ENCODE measurements around the gene KANK2.
A peak's percentile ranks its signal among the peaks of the same experiment; 100 is the strongest.
"Not testable (repeated sequence)": the region's sequence is repeated elsewhere in the genome, so short reads cannot be mapped to it uniquely, and the experiment has no call there.

KANK2 gene

DNA sequence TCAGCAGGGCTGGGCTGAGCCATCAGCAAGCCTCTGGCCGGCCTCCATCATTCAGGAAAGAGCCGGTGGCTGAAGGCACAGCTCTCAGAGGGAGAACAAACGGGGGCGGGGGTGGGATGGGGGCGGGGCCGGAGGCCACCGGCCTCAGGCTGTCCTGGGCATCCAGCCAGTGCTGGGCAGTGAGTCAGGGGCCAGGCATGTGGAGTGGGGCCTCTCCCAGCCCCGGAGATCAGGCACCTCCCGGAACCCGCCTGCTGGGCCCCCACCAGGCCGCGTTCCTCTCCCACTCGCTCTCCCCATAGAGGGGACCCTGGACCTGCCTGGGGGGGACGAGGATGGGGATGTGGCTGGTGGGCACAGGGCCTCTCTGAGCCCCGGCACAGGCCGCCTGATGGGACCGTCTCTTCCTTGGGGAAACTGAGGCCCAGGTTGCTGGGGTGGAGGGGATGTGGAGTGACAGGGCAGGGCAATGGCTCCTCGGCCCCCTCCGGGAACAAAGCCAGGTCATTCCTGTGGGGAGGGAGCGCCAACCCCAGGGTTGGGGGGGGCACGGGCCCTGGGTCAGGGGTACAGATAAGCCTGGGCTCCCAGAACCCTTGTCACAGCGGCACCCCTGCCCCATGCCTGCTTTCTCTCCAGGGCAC, 54.7 kb downstream of the KANK2 start:
- Histone ChIP-seq H3K36me3 (peaks cover 26% of the 10 kb centered on the region), H3K27me3 (no peaks in the 10 kb centered on the region), H3K4me3 (ENCODE audit: low read depth, low read length) (peak overlapping the region; percentile 43), H3K4me1 (peaks cover 22% of the 10 kb centered on the region), H3K9me3 (no peaks in the 10 kb centered on the region)
- DNase-seq, result peak; percentile 87
- TF ChIP-seq, protein P1, sequence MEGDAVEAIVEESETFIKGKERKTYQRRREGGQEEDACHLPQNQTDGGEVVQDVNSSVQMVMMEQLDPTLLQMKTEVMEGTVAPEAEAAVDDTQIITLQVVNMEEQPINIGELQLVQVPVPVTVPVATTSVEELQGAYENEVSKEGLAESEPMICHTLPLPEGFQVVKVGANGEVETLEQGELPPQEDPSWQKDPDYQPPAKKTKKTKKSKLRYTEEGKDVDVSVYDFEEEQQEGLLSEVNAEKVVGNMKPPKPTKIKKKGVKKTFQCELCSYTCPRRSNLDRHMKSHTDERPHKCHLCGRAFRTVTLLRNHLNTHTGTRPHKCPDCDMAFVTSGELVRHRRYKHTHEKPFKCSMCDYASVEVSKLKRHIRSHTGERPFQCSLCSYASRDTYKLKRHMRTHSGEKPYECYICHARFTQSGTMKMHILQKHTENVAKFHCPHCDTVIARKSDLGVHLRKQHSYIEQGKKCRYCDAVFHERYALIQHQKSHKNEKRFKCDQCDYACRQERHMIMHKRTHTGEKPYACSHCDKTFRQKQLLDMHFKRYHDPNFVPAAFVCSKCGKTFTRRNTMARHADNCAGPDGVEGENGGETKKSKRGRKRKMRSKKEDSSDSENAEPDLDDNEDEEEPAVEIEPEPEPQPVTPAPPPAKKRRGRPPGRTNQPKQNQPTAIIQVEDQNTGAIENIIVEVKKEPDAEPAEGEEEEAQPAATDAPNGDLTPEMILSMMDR (IDR thresholded peaks at IDR 0.05; ENCODE audit: low read depth, low read length), result no peak

GRCh38 chr19:11141937-11142527, 55.3 kb downstream of the KANK2 start:
- no peaks in the 10 kb centered on the region for H3K27me3 ChIP-seq
- H3K9me3 ChIP-seq, result no peaks in the 10 kb centered on the region
- TF ChIP-seq, protein P1 (IDR thresholded peaks at IDR 0.05; ENCODE audit: low read depth, low read length), result 0 out of 2 replicates have a peak, but pooled peaks have one; percentile 5
- H3K4me1 ChIP-seq, result peaks cover 22% of the 10 kb centered on the region
- no peak for DNase-seq
- peaks cover 20% of the 10 kb centered on the region for H3K36me3 ChIP-seq
- H3K4me3 ChIP-seq (ENCODE audit: low read depth, low read length), result peak overlapping the region; percentile 23

DNA sequence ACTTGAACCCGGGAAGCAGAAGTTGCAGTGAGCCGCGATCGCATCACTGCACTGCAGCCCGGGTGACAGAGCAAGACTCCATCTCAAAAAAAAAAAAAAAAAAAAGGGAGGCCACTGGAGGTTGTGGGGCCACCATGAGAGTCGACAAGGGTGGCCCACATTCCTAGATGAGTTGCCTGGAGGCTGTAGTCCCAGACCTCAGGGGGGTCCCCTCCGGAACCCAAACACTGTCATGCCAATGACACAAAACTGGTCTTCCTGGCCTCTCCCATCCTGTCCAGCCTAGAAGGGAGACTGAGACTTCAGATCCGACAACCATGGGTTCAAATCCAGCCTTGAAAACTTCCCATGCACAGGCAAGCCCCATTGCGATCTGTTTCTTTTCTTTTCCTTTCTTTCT, 56.4 kb downstream of the KANK2 start:
- peaks cover 13% of the 10 kb centered on the region for H3K36me3 ChIP-seq
- TF ChIP-seq, protein P1 (IDR thresholded peaks at IDR 0.05; ENCODE audit: low read depth, low read length), result no peak
- no peaks in the 10 kb centered on the region for H3K27me3 ChIP-seq
- no peak for DNase-seq
- no peaks in the 10 kb centered on the region for H3K9me3 ChIP-seq
- H3K4me3 ChIP-seq (ENCODE audit: low read depth, low read length), result no peak overlapping the region
- H3K4me1 ChIP-seq, result peaks cover 22% of the 10 kb centered on the region

DNA sequence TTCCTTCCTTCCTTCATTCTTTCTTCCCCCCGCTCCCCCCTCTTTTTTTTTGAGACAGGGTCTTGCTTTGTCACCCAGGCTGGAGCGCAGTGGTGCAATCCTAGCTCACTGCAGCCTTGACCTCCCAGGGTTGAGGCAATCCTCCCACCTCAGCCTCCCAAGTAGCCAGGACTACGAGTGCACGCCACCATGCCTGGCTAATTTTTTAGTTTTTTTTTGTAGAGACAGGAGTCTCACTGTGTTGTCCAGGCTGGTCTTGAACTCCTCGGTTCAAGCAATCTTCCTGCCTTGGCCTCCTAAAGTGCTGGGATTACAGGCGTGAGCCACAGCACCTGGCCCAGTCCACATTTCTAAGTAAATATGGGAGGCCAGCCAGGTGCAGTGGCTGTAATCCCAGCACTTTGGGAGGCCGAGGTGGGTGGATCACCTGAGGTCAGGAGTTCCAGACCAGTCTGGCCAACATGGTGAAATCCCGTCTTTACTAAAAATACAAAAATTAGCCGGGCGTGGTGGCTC, 57.3 kb downstream of the KANK2 start:
- not testable (repeated sequence) for H3K9me3 ChIP-seq; H3K27me3 ChIP-seq; H3K36me3 ChIP-seq; DNase-seq; H3K4me3 ChIP-seq (ENCODE audit: low read depth, low read length)
- peaks cover 22% of the 10 kb centered on the region for H3K4me1 ChIP-seq

GRCh38 chr19:11138601-11139300, 58.6 kb downstream of the KANK2 start:
- H3K27me3 ChIP-seq, result no peaks in the 10 kb centered on the region
- H3K4me1 ChIP-seq, result peaks cover 22% of the 10 kb centered on the region
- peak overlapping the region; percentile 26 for H3K4me3 ChIP-seq (ENCODE audit: low read depth, low read length)
- TF ChIP-seq, protein P1 (IDR thresholded peaks at IDR 0.05; ENCODE audit: low read depth, low read length), result no peak
- H3K9me3 ChIP-seq, result no peaks in the 10 kb centered on the region
- DNase-seq, result peak; percentile 90
- no peaks in the 10 kb centered on the region for H3K36me3 ChIP-seq

DNA sequence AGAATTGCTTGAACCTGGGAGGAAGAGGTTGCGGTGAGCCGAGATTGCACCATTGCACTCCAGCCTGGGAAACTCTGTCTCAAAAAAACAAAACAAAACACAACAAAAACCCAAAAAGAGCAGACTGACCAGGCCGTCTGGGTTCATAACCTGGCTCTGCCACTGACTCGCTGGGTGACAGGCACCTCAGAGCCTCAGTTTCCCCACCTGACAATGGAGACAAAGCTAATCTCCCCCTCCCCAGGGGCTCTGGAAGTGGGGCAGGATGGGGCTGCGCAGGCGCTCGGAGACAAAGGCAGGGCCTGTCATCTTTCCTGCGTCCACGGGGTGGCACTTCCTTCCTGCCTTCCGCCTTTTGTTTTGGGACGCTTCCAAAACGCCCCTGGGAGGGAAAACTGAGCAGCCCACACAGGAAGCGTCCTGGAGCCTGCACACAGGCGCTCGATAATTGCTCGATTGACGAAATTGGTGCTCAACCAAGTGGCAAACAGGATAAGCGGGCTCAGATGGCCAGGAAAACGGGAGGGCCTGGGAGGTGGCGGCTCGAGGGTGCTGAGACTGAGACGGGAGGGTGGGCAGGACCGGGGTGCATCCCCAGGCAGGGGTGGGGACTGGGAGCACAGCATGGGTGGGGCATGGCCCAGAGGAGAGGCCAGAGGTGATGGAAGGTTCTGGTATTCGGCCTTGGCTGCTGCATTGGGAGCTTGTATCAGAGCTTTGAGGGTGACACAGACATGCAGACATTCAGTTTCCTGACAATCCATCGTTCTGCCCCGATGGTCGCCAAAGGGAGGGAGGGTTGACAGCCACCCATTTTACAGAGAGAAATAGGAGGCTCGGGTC, 59.6 kb downstream of the KANK2 start:
- peak; percentile 93 for DNase-seq
- peaks cover 17% of the 10 kb centered on the region for H3K4me1 ChIP-seq

More for the DNA sequence above, 59.6 kb downstream of the KANK2 start:
- TF ChIP-seq, protein P1 (IDR thresholded peaks at IDR 0.05; ENCODE audit: low read depth, low read length), result peak; percentile 85
- H3K9me3 ChIP-seq, result no peaks in the 10 kb centered on the region
- H3K36me3 ChIP-seq, result peaks cover 5% of the 10 kb centered on the region
- peak overlapping the region; percentile 26 for H3K4me3 ChIP-seq (ENCODE audit: low read depth, low read length)
- H3K27me3 ChIP-seq, result no peaks in the 10 kb centered on the region
